HL-60/S4 treated with retinoic acid at 250 ng/mL for 4 days and 3 days (cell line): ENCODE results near the gene GNAS.
"Not testable (repeated sequence)": the region's sequence is repeated elsewhere in the genome, so short reads cannot be mapped to it uniquely, and the experiment has no call there.

Source experiments
- in situ Hi-C: fragments of 300-500 bp; cut with MboI; formaldehyde crosslinking; loops from 2 replicates; pipeline ENCODE4 v1.7.0; 2022; ENCODE audit warnings: low sequenced_read_pairs

GNAS gene

GRCh38 chr20:58852543-58853271 lies at the start of gene GNAS:
Gene GNAS, plus strand, starts transcription at chr20:58852716.
- in situ Hi-C loops, result loop anchor here (25.0 kb wide), 2 partner anchors 560 to 615 kb away; partner anchors contain the start of gene ANKRD60

GRCh38 chr20:58803533-58803932 lies 49.0 kb upstream of the GNAS start:
- in situ Hi-C loops, result no loop called here

- in situ Hi-C loops, result no loop called here
Observed at GRCh38 chr20:58807801-58808200, 44.7 kb upstream of the GNAS start.

- in situ Hi-C loops, result no loop called here
Observed at GRCh38 chr20:58808271-58809046, 44.1 kb upstream of the GNAS start.

- in situ Hi-C loops, result no loop called here
Observed at GRCh38 chr20:58810116-58810878, 42.2 kb upstream of the GNAS start.

GRCh38 chr20:58810879-58811250 lies 41.7 kb upstream of the GNAS start:
- in situ Hi-C loops, result no loop called here

- in situ Hi-C loops, result no loop called here
Observed at GRCh38 chr20:58811334-58811733, 41.2 kb upstream of the GNAS start.

GRCh38 chr20:58813369-58813768 lies 39.1 kb upstream of the GNAS start:
- in situ Hi-C loops, result no loop called here

GRCh38 chr20:58815448-58815847 lies 37.1 kb upstream of the GNAS start:
- in situ Hi-C loops, result no loop called here

- in situ Hi-C loops, result no loop called here
Observed at GRCh38 chr20:58816051-58816450, 36.5 kb upstream of the GNAS start.

GRCh38 chr20:58816957-58817651 lies 35.4 kb upstream of the GNAS start:
- in situ Hi-C loops, result no loop called here

- in situ Hi-C loops, result no loop called here
Observed at GRCh38 chr20:58817748-58818147, 34.8 kb upstream of the GNAS start.

- in situ Hi-C loops, result no loop called here
Observed at GRCh38 chr20:58818586-58819285, 33.8 kb upstream of the GNAS start.

- in situ Hi-C loops, result no loop called here
Observed at GRCh38 chr20:58819921-58820320, 32.6 kb upstream of the GNAS start.

- in situ Hi-C loops, result not testable (repeated sequence)
Observed at GRCh38 chr20:58820515-58820914, 32.0 kb upstream of the GNAS start.

- in situ Hi-C loops, result no loop called here
Observed at GRCh38 chr20:58822149-58822548, 30.4 kb upstream of the GNAS start.

- in situ Hi-C loops, result no loop called here
Observed at GRCh38 chr20:58822748-58823730, 29.5 kb upstream of the GNAS start.

- in situ Hi-C loops, result no loop called here
Observed at GRCh38 chr20:58824843-58825242, 27.7 kb upstream of the GNAS start.

GRCh38 chr20:58825450-58825849 lies 27.1 kb upstream of the GNAS start:
- in situ Hi-C loops, result no loop called here
